Measurements from ENCODE around the gene KCNH6.

The KCNH6 gene

DNA sequence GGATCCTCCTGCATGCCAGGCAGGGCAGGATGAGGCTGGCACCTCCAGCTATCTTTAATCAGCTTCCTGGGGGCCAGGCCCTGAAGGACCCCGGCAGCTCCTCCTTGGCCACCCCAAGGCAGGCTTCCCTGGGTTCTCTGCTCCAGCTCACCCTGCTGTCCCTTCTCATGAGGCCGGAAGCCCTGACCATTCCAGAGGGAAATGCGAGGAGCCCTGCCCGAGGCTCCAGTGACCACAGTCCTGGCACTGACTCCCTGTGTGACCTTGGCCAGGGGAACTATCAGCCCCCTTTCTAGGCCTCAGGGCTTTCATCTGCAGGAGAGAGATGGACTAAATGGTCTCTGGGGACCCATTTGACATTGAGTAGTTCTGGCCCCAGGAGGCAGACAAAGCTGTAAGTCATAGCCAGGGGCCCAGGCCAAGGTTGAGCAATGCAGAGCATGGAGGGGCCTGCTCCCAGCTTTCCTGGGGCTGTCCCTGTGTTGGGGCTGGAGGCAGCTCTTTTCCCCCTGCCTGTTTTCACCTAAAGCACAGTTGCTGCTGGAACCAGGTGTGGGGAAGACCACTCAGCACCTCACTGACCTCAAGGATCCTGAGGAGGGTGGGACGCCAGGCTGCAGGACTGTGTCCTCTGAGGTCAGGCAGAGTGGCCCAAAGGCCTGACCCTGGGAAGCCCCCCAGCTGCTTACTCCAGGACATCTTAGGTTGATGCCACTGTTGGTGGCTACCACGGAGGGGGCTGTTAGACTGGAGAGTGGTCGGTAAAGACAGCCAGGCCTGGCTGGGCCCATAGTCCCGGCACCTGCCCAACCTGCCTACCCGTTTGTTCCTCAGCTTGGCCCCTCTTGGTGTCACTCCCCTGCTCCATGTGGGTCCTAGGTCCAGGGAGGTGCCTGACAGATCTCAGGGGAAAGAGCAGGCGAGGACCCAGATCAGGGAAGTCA lies 8.1 kb downstream of the KCNH6 start:
- ATAC-seq, result no peak
- no peak for TF ChIP-seq TOX (CRISPR knock-in tag; IDR thresholded peaks at IDR 0.05; ENCODE audit: borderline replicate concordance)
- TF ChIP-seq, protein P1, sequence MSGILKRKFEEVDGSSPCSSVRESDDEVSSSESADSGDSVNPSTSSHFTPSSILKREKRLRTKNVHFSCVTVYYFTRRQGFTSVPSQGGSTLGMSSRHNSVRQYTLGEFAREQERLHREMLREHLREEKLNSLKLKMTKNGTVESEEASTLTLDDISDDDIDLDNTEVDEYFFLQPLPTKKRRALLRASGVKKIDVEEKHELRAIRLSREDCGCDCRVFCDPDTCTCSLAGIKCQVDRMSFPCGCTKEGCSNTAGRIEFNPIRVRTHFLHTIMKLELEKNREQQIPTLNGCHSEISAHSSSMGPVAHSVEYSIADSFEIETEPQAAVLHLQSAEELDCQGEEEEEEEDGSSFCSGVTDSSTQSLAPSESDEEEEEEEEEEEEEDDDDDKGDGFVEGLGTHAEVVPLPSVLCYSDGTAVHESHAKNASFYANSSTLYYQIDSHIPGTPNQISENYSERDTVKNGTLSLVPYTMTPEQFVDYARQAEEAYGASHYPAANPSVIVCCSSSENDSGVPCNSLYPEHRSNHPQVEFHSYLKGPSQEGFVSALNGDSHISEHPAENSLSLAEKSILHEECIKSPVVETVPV (CRISPR knock-in tag; IDR thresholded peaks at IDR 0.05), result no peak
- TF ChIP-seq ZFP3 (CRISPR knock-in tag; IDR thresholded peaks at IDR 0.05), result no peak
- no peak for TF ChIP-seq RARB (CRISPR knock-in tag; IDR thresholded peaks at IDR 0.05)
- no peak for TF ChIP-seq ZNF565 (CRISPR knock-in tag; conservative IDR thresholded peaks at IDR 0.05; ENCODE audit: low read depth)
- no peak for TF ChIP-seq SNAI2 (CRISPR knock-in tag; IDR thresholded peaks at IDR 0.05)
- no peak for TF ChIP-seq TCF4 (CRISPR knock-in tag; IDR thresholded peaks at IDR 0.05; ENCODE audit: borderline replicate concordance)
- TF ChIP-seq, protein P2, sequence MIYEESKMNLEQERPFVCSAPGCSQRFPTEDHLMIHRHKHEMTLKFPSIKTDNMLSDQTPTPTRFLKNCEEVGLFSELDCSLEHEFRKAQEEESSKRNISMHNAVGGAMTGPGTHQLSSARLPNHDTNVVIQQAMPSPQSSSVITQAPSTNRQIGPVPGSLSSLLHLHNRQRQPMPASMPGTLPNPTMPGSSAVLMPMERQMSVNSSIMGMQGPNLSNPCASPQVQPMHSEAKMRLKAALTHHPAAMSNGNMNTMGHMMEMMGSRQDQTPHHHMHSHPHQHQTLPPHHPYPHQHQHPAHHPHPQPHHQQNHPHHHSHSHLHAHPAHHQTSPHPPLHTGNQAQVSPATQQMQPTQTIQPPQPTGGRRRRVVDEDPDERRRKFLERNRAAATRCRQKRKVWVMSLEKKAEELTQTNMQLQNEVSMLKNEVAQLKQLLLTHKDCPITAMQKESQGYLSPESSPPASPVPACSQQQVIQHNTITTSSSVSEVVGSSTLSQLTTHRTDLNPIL (CRISPR knock-in tag; IDR thresholded peaks at IDR 0.05; ENCODE audit: low read depth), result no peak
- no peak for TF ChIP-seq GLIS3 (CRISPR knock-in tag; IDR thresholded peaks at IDR 0.05)
- TF ChIP-seq ZNF70 (CRISPR knock-in tag; IDR thresholded peaks at IDR 0.05), result no peak
- TF ChIP-seq, protein P3, sequence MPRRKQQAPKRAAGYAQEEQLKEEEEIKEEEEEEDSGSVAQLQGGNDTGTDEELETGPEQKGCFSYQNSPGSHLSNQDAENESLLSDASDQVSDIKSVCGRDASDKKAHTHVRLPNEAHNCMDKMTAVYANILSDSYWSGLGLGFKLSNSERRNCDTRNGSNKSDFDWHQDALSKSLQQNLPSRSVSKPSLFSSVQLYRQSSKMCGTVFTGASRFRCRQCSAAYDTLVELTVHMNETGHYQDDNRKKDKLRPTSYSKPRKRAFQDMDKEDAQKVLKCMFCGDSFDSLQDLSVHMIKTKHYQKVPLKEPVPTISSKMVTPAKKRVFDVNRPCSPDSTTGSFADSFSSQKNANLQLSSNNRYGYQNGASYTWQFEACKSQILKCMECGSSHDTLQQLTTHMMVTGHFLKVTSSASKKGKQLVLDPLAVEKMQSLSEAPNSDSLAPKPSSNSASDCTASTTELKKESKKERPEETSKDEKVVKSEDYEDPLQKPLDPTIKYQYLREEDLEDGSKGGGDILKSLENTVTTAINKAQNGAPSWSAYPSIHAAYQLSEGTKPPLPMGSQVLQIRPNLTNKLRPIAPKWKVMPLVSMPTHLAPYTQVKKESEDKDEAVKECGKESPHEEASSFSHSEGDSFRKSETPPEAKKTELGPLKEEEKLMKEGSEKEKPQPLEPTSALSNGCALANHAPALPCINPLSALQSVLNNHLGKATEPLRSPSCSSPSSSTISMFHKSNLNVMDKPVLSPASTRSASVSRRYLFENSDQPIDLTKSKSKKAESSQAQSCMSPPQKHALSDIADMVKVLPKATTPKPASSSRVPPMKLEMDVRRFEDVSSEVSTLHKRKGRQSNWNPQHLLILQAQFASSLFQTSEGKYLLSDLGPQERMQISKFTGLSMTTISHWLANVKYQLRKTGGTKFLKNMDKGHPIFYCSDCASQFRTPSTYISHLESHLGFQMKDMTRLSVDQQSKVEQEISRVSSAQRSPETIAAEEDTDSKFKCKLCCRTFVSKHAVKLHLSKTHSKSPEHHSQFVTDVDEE (CRISPR knock-in tag; IDR thresholded peaks at IDR 0.05), result no peak
- TF ChIP-seq ZNF8 (CRISPR knock-in tag; IDR thresholded peaks at IDR 0.05), result no peak

DNA sequence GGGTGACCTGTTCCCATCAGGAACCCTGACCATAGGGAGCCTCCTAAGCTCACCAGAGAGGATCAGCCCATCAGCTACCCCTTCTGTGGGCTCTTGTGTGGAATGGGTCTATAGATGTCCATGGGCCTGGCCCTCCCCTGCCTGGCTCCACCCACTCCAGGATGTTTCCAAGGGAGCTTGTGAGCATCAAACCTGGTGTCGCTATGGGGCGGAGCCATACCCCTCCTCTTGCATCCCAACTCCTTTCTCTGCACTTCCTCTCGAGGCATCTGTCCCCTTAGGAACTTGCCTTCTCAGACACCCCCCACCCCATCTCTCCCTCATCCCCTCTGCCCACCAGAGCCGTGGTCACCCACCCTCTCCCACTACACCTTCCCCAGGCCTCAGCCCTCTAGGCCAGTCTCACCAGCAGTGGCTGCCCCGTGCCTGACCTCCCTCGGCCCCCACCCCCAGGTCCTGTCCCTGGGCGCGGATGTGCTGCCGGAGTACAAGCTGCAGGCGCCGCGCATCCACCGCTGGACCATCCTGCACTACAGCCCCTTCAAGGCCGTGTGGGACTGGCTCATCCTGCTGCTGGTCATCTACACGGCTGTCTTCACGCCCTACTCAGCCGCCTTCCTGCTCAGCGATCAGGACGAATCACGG lies 10.4 kb downstream of the KCNH6 start:
- TF ChIP-seq SNAI2 (CRISPR knock-in tag; IDR thresholded peaks at IDR 0.05) (no peak), ZNF8 (CRISPR knock-in tag; IDR thresholded peaks at IDR 0.05) (no peak), ARNTL (CRISPR knock-in tag; IDR thresholded peaks at IDR 0.05; ENCODE audit: borderline replicate concordance, low read depth) (no peak), ZNF565 (CRISPR knock-in tag; conservative IDR thresholded peaks at IDR 0.05; ENCODE audit: low read depth) (no peak), PPARA (CRISPR knock-in tag; IDR thresholded peaks at IDR 0.05; ENCODE audit: borderline replicate concordance) (no peak), RARB (CRISPR knock-in tag; IDR thresholded peaks at IDR 0.05) (no peak), ZFP30 (CRISPR knock-in tag; IDR thresholded peaks at IDR 0.05) (no peak)
- TF ChIP-seq, protein P2 (CRISPR knock-in tag; IDR thresholded peaks at IDR 0.05; ENCODE audit: low read depth), result no peak
- no peak for ATAC-seq

DNA sequence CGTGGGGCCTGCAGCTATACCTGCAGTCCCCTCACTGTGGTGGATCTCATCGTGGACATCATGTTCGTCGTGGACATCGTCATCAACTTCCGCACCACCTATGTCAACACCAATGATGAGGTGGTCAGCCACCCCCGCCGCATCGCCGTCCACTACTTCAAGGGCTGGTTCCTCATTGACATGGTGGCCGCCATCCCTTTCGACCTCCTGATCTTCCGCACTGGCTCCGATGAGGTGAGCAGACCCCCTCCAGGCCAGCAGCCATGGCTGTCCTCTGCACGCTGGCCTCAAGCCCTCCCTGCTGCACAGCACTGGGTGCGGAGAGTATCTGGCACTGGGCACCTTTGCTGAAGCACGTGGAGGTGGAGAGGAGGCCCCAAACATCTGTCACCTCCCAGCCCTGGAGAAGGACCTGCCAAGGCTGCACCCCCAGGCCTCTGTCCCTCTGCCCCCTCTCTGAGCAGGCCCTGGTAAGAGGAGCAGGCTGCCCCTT lies 11.0 kb downstream of the KCNH6 start:
- TF ChIP-seq ZFP3 (CRISPR knock-in tag; IDR thresholded peaks at IDR 0.05), result no peak
- TF ChIP-seq, protein P4, sequence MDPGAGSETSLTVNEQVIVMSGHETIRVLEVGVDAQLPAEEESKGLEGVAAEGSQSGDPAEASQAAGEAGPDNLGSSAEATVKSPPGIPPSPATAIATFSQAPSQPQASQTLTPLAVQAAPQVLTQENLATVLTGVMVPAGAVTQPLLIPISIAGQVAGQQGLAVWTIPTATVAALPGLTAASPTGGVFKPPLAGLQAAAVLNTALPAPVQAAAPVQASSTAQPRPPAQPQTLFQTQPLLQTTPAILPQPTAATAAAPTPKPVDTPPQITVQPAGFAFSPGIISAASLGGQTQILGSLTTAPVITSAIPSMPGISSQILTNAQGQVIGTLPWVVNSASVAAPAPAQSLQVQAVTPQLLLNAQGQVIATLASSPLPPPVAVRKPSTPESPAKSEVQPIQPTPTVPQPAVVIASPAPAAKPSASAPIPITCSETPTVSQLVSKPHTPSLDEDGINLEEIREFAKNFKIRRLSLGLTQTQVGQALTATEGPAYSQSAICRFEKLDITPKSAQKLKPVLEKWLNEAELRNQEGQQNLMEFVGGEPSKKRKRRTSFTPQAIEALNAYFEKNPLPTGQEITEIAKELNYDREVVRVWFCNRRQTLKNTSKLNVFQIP (CRISPR knock-in tag; IDR thresholded peaks at IDR 0.05; ENCODE audit: borderline replicate concordance, low read depth), result no peak
- TF ChIP-seq BACH2 (CRISPR knock-in tag; IDR thresholded peaks at IDR 0.05; ENCODE audit: borderline replicate concordance), result no peak
- TF ChIP-seq, protein P3 (CRISPR knock-in tag; IDR thresholded peaks at IDR 0.05), result no peak
- no peak for TF ChIP-seq ZNF8 (CRISPR knock-in tag; IDR thresholded peaks at IDR 0.05)
- no peak for TF ChIP-seq TOX (CRISPR knock-in tag; IDR thresholded peaks at IDR 0.05; ENCODE audit: borderline replicate concordance)
- TF ChIP-seq RARB (CRISPR knock-in tag; IDR thresholded peaks at IDR 0.05), result no peak
- no peak for TF ChIP-seq OSR1 (CRISPR knock-in tag; IDR thresholded peaks at IDR 0.05)
- no peak for TF ChIP-seq CSDC2 (CRISPR knock-in tag; IDR thresholded peaks at IDR 0.05)
- no peak for ATAC-seq

All from SK-N-SH treated with all-trans-retinoic acid at 6 μM for 48 hours (cell line).